Prostate gland (tissue), 2 donors: Measurements from ENCODE around the gene TMEM88. TPM values are rescaled to one million over a fixed set of nuclear protein-coding genes. Genes with fewer than 3 reads are reported as not detected.

Source experiments
- DNase-seq: peaks from one replicate; pipeline ENCODE4 v3.0.0-alpha.2; 2019; ENCODE audit warnings: low spot score
- H3K27ac ChIP-seq, 2 donors: fragments of 200-600 bp; sonication (generic); 2 replicates each; pipeline ENCODE4 v1.5.1; 2017 to 2019
- H3K27me3 ChIP-seq: fragments of 200-600 bp; sonication (generic); replicated peaks from 2 replicates; pipeline ENCODE4 v1.5.1; 2019; ENCODE audit not compliant: insufficient read depth
- H3K36me3 ChIP-seq, 2 donors: fragments of 200-600 bp; sonication (generic); 1 replicate in 1 of 2; 2 replicates in 1 of 2; pipeline versions ENCODE4 v1.5.1 to v1.8.1; 2017 to 2019
- H3K4me1 ChIP-seq: fragments of 200-600 bp; sonication (generic); replicated peaks from 2 replicates; pipeline ENCODE4 v1.5.1; 2019
- H3K4me3 ChIP-seq, 2 donors: fragments of 200-600 bp; sonication (generic); 2 replicates each; pipeline ENCODE4 v1.5.1; 2017 to 2019
- H3K9me3 ChIP-seq: fragments of 200-600 bp; sonication (generic); 2 replicates; pipeline ENCODE4 v1.5.1; 2017
- POLR2A ChIP-seq: fragments of 450-650 bp; IDR thresholded peaks from one replicate; pipeline ENCODE4 v1.6.1; 2016; ENCODE audit warnings: antibody characterized with exemption, mild to moderate bottlenecking
- POLR2AphosphoS5 ChIP-seq: sonication (generic); formaldehyde crosslinking; IDR thresholded peaks from one replicate; pipeline ENCODE4 v1.6.1; 2017; ENCODE audit warnings: antibody characterized with exemption
- WGBS: methylation state at CpG from one replicate; pipeline ENCODE4 v1.1.5; 2018; 5-methylcytosine and 5-hydroxymethylcytosine counted together
- intact Hi-C: fragments of 100-400 bp; cut with DNase I; formaldehyde crosslinking; loops from one replicate; pipeline ENCODE4 v1.14.2; 2022
- total RNA-seq, 2 donors: library from RNA; depleted of rRNA; stranded (reverse); fragments of >200 nt; gene quantifications; one replicate each; pipeline ENCODE4 v1.1.0, GENCODE V29; 2016
- TF ChIP-seq, protein P1 (sequence below), 4 experiments: fragments of 200-600 bp in 2 of 4; fragments of 450-650 bp in 2 of 4; sonication (generic) in 2 of 4; IDR thresholded peaks; 1 replicate in 3 of 4; 2 replicates in 1 of 4; pipeline ENCODE4 v1.5.1; 2016 to 2019; ENCODE audit warnings: antibody characterized with exemption in 4 of 4, mild to moderate bottlenecking in 2 of 4, moderate library complexity in 2 of 4

The TMEM88 gene
- total RNA-seq, 2 donors from 2014 or later = 11.1 to 15.7 TPM

DNA sequence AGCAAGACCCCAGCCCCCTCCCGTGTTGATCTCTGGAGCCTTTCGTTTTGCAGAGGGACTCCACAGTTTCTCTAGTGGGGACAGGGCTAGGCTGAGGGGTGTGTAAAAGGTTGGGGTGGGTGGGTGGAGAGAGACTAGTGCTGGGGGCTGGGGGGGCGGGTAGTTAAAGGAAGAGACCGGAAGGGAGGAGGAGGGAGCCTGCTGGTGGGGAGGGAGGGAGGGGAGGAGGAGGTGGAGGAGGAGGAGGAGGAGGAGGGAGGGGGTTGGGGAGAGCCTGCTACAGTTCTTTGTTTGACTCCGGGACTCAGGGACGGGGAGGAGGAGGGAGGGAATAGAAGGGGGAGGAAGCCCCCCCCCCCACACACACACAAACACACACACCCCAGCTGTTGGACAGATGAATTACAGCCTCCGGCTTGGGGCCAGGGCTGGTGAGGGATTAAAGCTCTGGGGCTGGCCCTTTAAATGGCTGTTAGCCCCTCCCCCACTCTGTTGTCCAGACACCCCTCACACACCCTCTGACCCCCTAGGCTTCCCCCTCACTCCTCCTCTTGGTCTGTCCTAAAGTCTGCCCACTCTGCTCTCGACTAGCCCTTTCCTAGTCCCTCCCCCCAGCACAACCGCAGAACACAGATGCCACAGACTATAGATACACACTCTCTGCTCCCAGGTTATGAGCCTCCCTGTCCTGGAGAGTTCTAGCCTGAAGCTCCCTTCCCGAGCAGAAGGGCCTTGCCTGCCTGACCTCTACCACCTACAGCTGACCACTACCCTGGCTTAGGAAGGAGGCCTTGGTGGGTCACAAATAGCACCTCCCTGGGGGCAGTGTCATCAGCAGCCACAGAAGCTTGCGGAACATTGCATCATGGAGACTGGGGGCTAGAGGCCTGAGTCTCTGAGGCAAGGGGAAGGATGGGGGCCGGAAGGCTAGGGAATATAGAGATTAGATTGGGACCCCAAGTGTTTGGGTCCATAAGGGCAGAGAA lies 16.5 kb upstream of the TMEM88 start:
- TF ChIP-seq, protein P1, sequence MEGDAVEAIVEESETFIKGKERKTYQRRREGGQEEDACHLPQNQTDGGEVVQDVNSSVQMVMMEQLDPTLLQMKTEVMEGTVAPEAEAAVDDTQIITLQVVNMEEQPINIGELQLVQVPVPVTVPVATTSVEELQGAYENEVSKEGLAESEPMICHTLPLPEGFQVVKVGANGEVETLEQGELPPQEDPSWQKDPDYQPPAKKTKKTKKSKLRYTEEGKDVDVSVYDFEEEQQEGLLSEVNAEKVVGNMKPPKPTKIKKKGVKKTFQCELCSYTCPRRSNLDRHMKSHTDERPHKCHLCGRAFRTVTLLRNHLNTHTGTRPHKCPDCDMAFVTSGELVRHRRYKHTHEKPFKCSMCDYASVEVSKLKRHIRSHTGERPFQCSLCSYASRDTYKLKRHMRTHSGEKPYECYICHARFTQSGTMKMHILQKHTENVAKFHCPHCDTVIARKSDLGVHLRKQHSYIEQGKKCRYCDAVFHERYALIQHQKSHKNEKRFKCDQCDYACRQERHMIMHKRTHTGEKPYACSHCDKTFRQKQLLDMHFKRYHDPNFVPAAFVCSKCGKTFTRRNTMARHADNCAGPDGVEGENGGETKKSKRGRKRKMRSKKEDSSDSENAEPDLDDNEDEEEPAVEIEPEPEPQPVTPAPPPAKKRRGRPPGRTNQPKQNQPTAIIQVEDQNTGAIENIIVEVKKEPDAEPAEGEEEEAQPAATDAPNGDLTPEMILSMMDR (IDR thresholded peaks at IDR 0.05) = no peak
- TF ChIP-seq POLR2AphosphoS5 = no peak
- TF ChIP-seq POLR2A = no peak
- peak overlapping the region; percentile 3 to 21 for H3K4me3 ChIP-seq
- intact Hi-C loops = loop anchor here (10.0 kb wide), 1 partner anchor 604 kb away; the partner anchor contains the start of genes DVL2 and PHF23
- no peaks in the 10 kb centered on the region for H3K27me3 ChIP-seq
- H3K36me3 ChIP-seq = no peaks in the 10 kb centered on the region
- H3K9me3 ChIP-seq = no peaks in the 10 kb centered on the region
- peak overlapping the region; percentile 95 to 98 for H3K27ac ChIP-seq
- 20% methylated on average over 12 of the region's 12 CpGs for WGBS
- H3K4me1 ChIP-seq = peaks cover 22% of the 10 kb centered on the region
- no peak for DNase-seq

DNA sequence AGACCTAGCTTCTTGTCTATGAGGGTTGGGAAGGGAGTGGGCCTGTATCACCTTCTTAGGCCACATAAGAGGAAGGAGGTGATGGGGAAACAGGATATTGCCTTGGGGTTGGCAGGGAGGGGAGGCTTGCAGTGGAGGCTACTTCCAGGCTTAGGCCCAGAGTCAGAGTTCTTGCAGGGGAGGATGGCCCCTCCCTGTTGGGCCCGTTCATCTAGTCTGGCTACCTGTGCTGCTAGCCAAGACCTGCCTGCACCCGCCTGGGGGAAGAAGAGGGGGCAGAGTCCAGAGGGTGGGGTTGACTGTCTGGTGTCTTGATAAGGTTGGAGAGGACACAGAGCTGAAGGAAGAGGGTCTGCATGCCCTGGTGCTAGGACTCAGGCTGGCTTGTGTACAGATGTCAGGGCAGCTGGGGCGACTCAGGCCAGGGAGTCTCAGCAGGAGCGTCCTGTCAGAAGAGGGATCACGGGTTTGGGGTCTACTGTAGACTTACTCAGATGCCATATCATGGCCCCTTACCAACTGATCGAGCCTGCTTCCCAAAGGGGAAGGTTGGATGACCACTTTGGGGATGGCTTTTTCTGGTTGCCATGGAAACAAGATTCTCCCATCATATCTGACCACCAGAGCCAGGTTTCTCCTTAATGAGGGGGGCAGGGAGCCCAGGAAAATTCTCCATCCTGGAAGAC lies 15.5 kb upstream of the TMEM88 start:
- Histone ChIP-seq H3K27ac (peak overlapping the region; percentile 95 to 98), H3K36me3 (no peaks in the 10 kb centered on the region), H3K4me1 (peaks cover 22% of the 10 kb centered on the region), H3K27me3 (no peaks in the 10 kb centered on the region), H3K4me3 (no peak overlapping the region), H3K9me3 (no peaks in the 10 kb centered on the region)
- no peak for DNase-seq
- 42% methylated on average over 6 of the region's 6 CpGs for WGBS
- intact Hi-C loops = loop anchor here (10.0 kb wide), 1 partner anchor 605 kb away; the partner anchor contains the start of genes DVL2 and PHF23
- TF ChIP-seq POLR2A = no peak
- peak; percentile 15 for TF ChIP-seq POLR2AphosphoS5

DNA sequence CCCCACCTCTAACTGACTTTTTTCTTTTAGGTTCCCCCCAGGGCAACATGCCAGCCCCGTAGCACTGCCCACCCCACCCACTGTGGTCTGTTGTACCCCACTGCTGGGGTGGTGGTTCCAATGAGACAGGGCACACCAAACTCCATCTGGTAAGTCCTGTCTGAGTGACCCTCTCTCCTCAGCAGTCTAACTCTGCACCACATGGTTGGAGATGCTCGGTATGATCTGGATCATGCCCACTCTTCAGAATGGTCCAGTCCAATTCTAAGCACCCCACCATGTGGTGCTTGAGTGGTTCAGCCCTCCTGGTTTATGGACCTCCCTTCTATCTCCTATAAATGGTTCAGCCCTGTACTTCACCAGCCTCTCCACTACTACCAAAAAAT lies 15.0 kb upstream of the TMEM88 start:
- no peaks in the 10 kb centered on the region for H3K27me3 ChIP-seq
- peak overlapping the region in 1 of 2 donors; percentile 98 for H3K27ac ChIP-seq
- no peaks in the 10 kb centered on the region for H3K36me3 ChIP-seq
- WGBS = 29% methylated on average over 2 of the region's 2 CpGs
- H3K4me1 ChIP-seq = peaks cover 23% of the 10 kb centered on the region
- H3K9me3 ChIP-seq = no peaks in the 10 kb centered on the region
- TF ChIP-seq POLR2A = no peak
- no peak for TF ChIP-seq POLR2AphosphoS5
- TF ChIP-seq, protein P1 (IDR thresholded peaks at IDR 0.05) = no peak
- DNase-seq = no peak
- no peak overlapping the region for H3K4me3 ChIP-seq
- intact Hi-C loops = loop anchor here (5.0 to 10.0 kb wide), 3 partner anchors 315 to 605 kb away; partner anchors contain the start of genes DVL2, PER1 and PHF23

DNA sequence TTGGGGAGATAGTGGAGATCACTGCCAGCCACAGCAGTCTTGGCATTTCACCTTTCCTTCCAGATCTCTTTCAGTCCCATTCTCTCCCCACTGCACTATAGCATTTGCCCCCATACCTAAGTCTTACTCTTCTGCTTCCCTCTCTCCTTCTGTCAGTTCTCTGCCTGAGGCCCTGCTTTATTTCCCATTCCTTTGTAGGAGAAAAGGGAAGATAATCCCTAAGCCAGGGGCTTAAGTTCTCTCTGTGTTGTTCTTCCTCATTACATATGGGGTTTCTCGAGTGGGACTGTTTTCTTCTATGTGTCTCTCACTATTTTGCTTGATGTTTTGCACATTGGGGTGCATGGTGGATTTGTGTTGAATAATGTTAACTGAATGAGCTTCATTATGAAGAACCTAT lies 14.4 kb upstream of the TMEM88 start:
- TF ChIP-seq POLR2A (no peak), POLR2AphosphoS5 (no peak)
- TF ChIP-seq, protein P1 (IDR thresholded peaks at IDR 0.05) = no peak
- H3K4me1 ChIP-seq = peaks cover 28% of the 10 kb centered on the region
- WGBS = 43% methylated on average over 1 of the region's 1 CpG
- intact Hi-C loops = loop anchor here (5.0 to 10.0 kb wide), 2 partner anchors 314 to 493 kb away; partner anchors contain the start of gene PER1
- no peaks in the 10 kb centered on the region for H3K9me3 ChIP-seq
- H3K36me3 ChIP-seq = no peaks in the 10 kb centered on the region
- no peaks in the 10 kb centered on the region for H3K27me3 ChIP-seq
- H3K27ac ChIP-seq = peak overlapping the region; percentile 98 to 99
- no peak overlapping the region for H3K4me3 ChIP-seq
- DNase-seq = no peak

DNA sequence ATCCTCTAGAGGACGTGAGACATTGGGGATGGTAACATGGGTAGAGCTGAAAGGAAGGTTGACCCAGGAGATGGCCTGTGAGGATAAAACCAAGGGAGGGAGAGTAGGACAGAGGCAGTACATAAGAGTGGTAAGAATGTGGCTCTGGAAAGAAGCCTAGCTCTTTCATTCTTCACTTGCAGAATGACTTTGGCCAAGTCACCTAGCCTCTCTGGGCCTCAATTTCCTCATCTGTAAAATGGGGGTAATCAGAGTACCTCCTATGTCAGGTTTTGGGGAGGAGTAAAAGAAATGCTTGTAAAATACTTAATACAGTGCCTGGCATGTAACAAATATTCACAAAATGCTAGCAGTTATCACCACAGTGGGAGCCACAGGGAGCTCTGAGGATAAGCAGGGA lies 14.0 kb upstream of the TMEM88 start:
- H3K9me3 ChIP-seq = no peaks in the 10 kb centered on the region
- TF ChIP-seq POLR2A (no peak), POLR2AphosphoS5 (no peak)
- TF ChIP-seq, protein P1 (IDR thresholded peaks at IDR 0.05) = no peak
- intact Hi-C loops = loop anchor here (5.0 to 10.0 kb wide), 2 partner anchors 314 to 494 kb away; partner anchors contain the start of gene PER1
- no peaks in the 10 kb centered on the region for H3K36me3 ChIP-seq
- no peak for DNase-seq
- peak overlapping the region in 1 of 2 donors; percentile 67 for H3K4me3 ChIP-seq
- 67% methylated on average over 1 of the region's 1 CpG for WGBS
- H3K27me3 ChIP-seq = no peaks in the 10 kb centered on the region
- peaks cover 33% of the 10 kb centered on the region for H3K4me1 ChIP-seq
- peak overlapping the region; percentile 98 to 99 for H3K27ac ChIP-seq
